GM21529 (cell line): ENCODE data around the gene RASGEF1B.
A peak's percentile ranks its signal among the peaks of the same experiment; 100 is the strongest.
"Not testable (repeated sequence)": the region's sequence is repeated elsewhere in the genome, so short reads cannot be mapped to it uniquely, and the experiment has no call there.

Experiments
- ATAC-seq: cut with Tn5 transposase; IDR thresholded peaks from one replicate; pipeline ENCODE4 v1.9.1; 2021; ENCODE audit not compliant: unreplicated experiment

The RASGEF1B gene

DNA sequence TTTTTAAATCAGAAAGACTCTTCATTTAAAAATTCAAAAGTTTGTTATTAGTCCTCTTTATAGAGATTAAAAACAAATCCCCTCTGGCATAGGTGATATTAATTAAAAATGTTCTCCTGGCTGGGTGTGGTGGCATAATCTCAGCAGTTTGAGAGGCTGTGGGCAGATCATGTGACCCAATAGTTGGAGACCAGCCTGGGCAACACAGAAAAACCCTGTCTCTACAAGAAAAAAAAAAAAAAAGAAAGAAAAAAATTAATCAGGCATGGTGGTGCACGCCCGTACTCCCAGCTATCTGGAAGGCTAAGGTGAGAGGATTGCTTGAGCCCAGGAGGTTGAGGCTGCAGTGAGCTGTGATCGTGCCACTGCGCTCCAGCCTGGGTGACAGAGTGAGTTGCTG is 38.9 kb downstream of the RASGEF1B start:
- ATAC-seq, result no peak

GRCh38 chr4:81431971-81432370 is 39.7 kb downstream of the RASGEF1B start:
- ATAC-seq, result no peak

- no peak for ATAC-seq
These were observed 42.1 kb downstream of the RASGEF1B start for GRCh38 chr4:81429607-81430006.

DNA sequence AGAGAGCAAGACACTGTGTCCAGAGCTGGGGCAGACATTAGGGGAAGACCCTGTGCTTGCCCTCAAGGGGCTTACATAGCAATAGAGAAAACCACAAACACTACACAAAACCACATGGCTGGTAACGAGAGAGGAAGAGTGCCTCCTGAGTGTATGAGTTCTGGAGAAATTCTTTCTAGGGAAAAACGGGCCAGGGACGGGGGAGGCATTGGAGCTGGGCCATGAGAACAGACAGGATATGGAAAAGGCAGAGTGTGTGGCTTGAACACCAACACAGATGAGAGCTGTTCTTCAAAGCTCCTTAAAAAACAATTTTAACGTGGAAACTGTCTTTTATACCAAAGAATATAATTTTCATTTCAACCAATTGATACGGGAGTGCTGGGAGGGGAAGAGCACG is 42.7 kb downstream of the RASGEF1B start:
- ATAC-seq, result no peak

- ATAC-seq, result no peak
These were observed 43.7 kb downstream of the RASGEF1B start for GRCh38 chr4:81428002-81428401.

GRCh38 chr4:81427344-81427821 is 44.3 kb downstream of the RASGEF1B start:
- no peak for ATAC-seq

DNA sequence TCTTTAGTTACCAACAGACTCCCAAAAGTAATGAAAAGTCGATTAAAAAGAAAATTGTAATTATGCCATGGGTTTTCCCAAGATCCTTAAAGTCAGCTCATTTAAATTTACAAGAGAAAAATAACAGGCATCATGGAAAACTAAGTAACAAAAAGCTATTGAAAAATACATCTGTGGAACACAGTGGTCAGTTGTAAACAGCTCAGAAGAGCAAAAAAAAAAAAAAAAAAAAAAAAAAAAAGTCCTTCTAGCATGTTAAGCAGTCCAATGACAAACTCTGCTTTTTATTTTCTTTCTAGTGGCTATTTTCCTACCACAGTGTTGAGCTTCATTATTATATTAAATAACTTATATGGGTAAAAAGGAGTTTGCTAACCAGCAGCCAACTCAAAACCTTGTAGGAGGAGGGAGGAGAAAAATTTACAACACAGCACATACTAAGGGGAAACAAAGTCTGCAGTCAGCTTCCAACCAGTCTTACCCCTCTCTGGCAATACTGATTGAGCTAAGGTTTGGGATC is 44.9 kb downstream of the RASGEF1B start:
- ATAC-seq, result no peak

GRCh38 chr4:81424816-81425755 is 46.6 kb downstream of the RASGEF1B start:
- ATAC-seq, result no peak

DNA sequence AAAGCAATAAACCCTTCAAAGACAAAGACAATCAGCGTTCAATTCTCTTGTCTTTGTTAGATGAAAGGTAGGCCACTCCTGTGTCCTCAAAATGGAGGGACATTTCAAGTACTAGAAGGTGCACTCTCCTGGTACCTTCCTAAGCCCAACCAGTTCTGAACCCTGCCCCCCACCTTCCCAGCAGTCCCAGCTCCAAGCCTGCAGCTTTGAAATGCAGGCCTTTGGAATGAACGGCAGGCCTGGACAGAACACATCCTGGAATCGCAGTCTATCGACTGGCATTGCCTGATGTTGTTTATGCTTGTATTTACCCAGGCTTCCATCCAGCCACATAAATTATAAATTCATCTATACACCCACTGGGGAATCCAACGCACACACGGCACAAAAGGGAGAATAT is 47.4 kb downstream of the RASGEF1B start:
- no peak for ATAC-seq

DNA sequence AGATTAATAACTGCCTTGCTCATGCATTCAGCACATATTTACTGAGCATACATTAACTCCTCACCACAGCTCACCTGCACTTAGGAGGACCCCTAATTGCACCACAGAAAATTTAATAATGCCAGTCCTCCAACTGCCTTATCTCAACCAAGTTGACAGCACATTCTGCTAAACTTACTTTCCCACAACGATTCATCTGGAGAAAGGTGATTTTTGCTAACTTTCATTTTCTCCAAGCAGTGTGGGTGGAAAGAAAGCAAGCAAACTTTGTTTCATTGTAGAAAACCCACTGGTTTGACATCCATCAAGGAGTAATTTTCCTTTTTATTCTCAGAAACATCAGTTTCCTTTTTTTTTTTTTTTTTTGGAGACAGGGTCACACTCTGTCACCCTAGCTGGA is 49.1 kb downstream of the RASGEF1B start:
- peak; percentile 31 for ATAC-seq

DNA sequence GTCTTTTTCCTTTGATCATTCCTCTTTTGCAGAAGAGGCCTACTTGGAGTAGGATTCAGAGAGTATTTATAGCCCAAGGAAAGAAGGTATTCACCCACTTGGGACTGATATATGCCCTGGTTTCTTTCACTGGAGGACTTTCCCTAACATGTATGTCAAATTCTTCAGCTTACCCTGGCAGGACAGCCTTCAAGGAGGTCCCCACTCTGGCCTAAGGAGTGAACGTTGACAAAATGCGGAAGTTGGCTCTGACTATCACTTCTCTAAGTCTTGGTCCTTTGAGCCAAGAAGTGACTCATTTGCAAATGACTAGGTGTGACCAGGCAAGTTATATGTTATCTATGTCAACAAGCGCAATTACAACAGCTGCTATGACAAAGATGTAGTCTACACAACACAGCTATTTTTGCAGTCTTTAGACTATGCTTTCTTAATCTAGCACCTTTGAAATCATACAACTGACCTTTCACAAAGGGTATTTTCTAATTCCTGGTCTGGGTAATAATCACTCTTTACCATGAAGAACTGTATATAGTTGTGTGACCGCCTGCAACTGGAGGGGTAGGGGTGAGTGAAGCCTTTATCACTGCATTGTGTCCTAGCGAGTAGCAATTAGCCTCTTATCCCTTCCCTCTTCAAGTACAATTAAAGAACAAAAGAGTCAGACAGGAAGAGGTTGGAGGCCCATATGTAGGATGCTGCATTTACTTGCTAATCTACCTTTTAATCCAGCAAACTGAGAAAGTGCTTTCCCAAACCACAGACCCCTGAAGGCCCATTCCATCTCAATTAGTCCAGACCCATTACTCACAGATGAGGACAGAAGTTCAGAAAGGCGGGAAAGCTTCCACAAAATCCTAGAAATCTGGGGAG is 50.1 kb downstream of the RASGEF1B start:
- ATAC-seq, result peak; percentile 99

- ATAC-seq, result no peak
These were observed 53.1 kb downstream of the RASGEF1B start for GRCh38 chr4:81418572-81418971.

DNA sequence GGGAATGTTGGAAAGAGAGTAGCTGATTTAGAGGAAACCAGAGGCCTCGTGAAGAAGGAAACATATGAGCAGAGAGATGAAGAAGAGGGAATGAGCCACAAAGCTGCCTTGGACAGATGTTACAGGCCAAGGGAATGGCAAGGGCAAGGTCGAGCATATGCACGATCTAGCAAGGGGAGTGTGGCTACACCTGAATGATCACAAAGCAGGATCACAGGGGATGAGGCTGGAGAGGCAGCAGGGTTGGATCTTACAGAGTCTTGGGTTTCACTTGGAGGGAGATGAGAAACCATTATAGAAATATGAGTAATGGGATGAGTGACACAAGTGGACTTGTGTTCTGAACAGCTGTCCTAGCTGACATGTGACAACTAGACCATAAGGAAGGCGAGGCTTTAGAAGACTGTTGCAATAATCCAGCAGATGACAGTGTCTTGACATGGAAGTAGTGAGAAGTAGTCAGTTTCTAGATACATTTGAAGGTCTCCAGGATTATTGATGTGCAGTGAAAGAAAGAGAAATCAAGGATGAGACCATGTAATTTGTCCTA is 58.7 kb downstream of the RASGEF1B start:
- no peak for ATAC-seq

- ATAC-seq, result no peak
These were observed 61.0 kb downstream of the RASGEF1B start for GRCh38 chr4:81410680-81411079.

DNA sequence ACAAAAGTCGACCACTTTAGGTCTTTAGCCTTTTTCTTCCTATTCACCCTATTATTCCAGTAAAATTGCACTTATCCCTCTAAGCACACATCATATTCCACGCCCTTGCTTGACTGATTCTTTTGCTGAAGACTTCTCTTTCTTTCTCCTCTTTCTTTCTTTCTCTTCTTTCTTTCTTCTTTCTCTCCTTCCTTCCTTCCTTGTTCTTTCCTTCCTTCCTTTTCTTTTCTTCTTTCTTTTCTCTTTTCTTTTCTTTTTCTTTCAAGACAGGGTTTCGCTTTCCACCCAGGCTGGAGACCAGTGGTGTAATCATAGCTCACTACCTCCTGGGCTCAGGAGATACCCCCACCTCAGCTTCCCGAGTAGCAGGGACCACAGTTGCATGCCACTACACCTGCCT is 61.9 kb downstream of the RASGEF1B start:
- no peak for ATAC-seq

GRCh38 chr4:81408341-81408740 is 63.4 kb downstream of the RASGEF1B start:
- ATAC-seq, result no peak

GRCh38 chr4:81407726-81408125 is 64.0 kb downstream of the RASGEF1B start:
- no peak for ATAC-seq

GRCh38 chr4:81406481-81406880 is 65.2 kb downstream of the RASGEF1B start:
- ATAC-seq, result not testable (repeated sequence)

- peak; percentile 87 for ATAC-seq
These were observed 65.8 kb downstream of the RASGEF1B start for GRCh38 chr4:81405900-81406401.

DNA sequence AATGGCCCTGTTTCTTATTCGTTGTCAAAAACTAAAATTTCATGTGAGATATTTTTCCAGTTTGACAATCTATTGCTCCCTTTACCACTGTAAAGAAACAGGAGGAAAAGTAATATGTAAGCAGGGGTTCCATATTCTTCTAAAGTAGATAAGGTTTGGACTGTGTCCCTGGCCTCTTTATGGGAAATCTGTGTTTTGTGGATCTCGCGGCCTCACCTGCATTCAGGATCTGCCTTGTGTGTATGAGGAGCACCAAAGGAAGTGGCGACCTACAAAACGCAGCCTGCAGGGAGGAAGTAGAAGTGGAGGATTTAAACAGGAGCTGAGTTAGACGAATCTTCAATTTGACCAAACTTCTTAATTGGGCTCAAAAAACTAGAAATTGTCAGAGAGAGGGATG is 67.0 kb downstream of the RASGEF1B start:
- no peak for ATAC-seq

DNA sequence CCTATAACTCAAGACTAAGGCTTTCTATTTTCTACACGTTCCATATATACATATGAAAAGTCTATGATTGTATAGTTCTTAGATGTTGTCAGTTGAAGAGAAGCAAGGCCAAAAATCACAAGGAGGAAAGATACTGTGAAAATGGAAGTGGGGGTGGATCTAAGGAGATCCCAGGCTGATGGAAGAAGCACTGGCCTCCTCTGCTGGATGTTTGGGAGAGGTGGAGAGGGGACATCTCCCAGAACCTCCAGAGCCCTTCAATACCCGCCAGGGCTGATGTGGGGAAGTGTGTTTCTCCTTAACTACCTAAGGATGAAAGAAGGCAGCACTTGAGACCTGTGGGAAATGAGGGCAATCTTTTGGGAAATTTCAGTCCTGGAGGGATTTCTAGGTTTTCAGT is 67.4 kb downstream of the RASGEF1B start:
- no peak for ATAC-seq
